ENCODE results near the gene ASTE1.

Gene ASTE1

DNA sequence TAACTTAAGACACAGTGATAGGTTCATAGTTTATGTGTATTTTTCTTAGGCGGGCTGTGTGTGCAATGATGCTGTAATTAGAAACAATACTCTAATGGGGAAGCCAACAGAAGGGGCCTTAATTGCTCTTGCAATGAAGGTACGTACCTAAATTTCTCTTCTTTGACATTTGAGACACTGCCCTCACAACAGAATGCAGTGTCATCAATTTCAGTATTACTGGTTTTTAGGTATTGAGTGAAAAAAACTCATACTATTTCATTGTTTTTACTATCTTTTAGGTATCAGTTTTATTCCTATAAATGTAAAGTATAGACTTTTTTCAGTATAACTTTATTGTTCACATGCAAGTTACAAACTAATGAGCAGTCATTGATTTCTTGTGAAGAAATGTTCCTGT is 59.3 kb downstream of the ASTE1 start:
- H3K4me3 ChIP-seq (ENCODE audit: low read depth, low read length): no peak overlapping the region
- in situ Hi-C loops (cut with HindIII; ENCODE audit: low sequenced_read_pairs): no loop called here
- no peak for DNase-seq (ENCODE audit: low read depth)
- TF ChIP-seq, protein P1, sequence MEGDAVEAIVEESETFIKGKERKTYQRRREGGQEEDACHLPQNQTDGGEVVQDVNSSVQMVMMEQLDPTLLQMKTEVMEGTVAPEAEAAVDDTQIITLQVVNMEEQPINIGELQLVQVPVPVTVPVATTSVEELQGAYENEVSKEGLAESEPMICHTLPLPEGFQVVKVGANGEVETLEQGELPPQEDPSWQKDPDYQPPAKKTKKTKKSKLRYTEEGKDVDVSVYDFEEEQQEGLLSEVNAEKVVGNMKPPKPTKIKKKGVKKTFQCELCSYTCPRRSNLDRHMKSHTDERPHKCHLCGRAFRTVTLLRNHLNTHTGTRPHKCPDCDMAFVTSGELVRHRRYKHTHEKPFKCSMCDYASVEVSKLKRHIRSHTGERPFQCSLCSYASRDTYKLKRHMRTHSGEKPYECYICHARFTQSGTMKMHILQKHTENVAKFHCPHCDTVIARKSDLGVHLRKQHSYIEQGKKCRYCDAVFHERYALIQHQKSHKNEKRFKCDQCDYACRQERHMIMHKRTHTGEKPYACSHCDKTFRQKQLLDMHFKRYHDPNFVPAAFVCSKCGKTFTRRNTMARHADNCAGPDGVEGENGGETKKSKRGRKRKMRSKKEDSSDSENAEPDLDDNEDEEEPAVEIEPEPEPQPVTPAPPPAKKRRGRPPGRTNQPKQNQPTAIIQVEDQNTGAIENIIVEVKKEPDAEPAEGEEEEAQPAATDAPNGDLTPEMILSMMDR (IDR thresholded peaks at IDR 0.05; ENCODE audit: low read depth, low read length, missing control alignments): no peak

DNA sequence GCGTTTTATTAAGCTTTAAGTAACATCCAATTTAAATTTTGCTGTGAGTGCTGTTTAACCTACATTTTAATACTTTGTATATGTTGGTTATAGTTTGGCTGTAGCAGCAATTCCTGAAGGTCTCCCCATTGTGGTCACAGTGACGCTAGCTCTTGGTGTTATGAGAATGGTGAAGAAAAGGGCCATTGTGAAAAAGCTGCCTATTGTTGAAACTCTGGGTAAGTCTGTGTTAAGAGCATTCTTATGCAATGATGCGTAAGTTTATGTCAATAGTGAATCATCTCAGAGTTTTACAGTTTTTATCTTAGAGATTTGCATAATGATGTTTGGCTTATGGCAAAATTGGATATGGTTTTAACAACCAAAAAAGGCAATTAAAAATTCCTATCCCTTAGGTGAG is 62.7 kb downstream of the ASTE1 start:
- TF ChIP-seq, protein P1 (IDR thresholded peaks at IDR 0.05; ENCODE audit: low read depth, low read length, missing control alignments): no peak
- in situ Hi-C loops (cut with HindIII; ENCODE audit: low sequenced_read_pairs): no loop called here
- DNase-seq (ENCODE audit: low read depth): peak; percentile 98
- no peak overlapping the region for H3K4me3 ChIP-seq (ENCODE audit: low read depth, low read length)
